C4-2B (cell line): ENCODE data around the gene SLC23A2.

Source experiments
- ZFX ChIP-seq: fragments of 450-650 bp; IDR thresholded peaks from 2 replicates; pipeline ENCODE4 v1.6.1; 2017
- TF ChIP-seq, protein P1 (sequence below): fragments of 450-650 bp; conservative IDR thresholded peaks from 2 replicates; pipeline ENCODE4 v1.5.1; 2017; ENCODE audit warnings: mild to moderate bottlenecking

DNA sequence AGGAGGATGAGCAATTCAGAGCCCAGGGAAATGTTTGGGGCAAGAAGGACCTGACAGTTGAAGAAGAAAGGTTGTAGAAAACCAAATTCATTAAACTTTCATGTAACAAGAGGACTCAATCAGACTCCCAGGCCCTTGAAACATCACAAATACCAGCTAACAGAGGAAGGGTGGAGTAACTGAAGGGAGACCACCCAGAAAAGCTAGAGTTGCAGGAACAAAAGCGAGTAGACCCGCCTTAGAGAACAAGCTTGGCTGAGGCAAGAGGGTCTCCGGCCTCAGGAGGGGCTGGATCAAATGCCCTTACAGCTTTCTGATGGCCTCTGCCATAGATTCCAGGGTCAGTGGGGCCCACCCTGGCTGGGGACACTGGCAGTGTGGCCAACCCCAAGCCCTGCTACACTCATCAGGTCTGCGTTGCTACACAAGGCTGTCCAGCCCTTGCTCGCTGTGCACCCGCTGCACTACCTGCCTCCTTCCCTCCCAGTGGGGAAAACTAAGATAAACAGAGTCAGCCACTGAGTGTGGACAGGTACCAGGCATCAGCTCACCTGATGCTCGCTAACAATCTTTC is 110.0 kb downstream of the SLC23A2 start:
- TF ChIP-seq, protein P1, sequence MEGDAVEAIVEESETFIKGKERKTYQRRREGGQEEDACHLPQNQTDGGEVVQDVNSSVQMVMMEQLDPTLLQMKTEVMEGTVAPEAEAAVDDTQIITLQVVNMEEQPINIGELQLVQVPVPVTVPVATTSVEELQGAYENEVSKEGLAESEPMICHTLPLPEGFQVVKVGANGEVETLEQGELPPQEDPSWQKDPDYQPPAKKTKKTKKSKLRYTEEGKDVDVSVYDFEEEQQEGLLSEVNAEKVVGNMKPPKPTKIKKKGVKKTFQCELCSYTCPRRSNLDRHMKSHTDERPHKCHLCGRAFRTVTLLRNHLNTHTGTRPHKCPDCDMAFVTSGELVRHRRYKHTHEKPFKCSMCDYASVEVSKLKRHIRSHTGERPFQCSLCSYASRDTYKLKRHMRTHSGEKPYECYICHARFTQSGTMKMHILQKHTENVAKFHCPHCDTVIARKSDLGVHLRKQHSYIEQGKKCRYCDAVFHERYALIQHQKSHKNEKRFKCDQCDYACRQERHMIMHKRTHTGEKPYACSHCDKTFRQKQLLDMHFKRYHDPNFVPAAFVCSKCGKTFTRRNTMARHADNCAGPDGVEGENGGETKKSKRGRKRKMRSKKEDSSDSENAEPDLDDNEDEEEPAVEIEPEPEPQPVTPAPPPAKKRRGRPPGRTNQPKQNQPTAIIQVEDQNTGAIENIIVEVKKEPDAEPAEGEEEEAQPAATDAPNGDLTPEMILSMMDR: no peak
- TF ChIP-seq ZFX: no peak
